BE2C (cell line): ENCODE data around the gene CACNA1I.
A peak's percentile ranks its signal among the peaks of the same experiment; 100 is the strongest.

Source experiments
- DNase-seq: peaks from one replicate; pipeline ENCODE4 v3.0.0-alpha.2; 2020
- H3K27me3 ChIP-seq: fragments of 250-450 bp; sonication (Bioruptor Pico); 2 replicates; pipeline ENCODE4 v1.5.1; 2020; ENCODE audit warnings: mild to moderate bottlenecking
- H3K36me3 ChIP-seq: fragments of 250-450 bp; sonication (Bioruptor Pico); 2 replicates; pipeline ENCODE4 v1.5.1; 2020; ENCODE audit warnings: mild to moderate bottlenecking
- H3K4me1 ChIP-seq: fragments of 250-450 bp; sonication (Bioruptor Pico); 2 replicates; pipeline ENCODE4 v1.5.1; 2020
- H3K4me3 ChIP-seq: 2 replicates; pipeline ENCODE4 v1.5.1; 2011; ENCODE audit warnings: low read depth, low read length
- H3K9me3 ChIP-seq: fragments of 250-450 bp; sonication (Bioruptor Pico); 2 replicates; pipeline ENCODE4 v1.5.1; 2020
- CTCF ChIP-seq: IDR thresholded peaks from 2 replicates; pipeline ENCODE4 v1.5.1; 2012; ENCODE audit warnings: mild to moderate bottlenecking, low read depth, low read length

Gene CACNA1I

GRCh38 chr22:39589875-39590274, 19.3 kb downstream of the CACNA1I start:
- no peak for TF ChIP-seq CTCF
- Histone ChIP-seq H3K4me1 (peaks cover 4% of the 10 kb centered on the region), H3K9me3 (no peaks in the 10 kb centered on the region), H3K27me3 (no peaks in the 10 kb centered on the region), H3K36me3 (no peaks in the 10 kb centered on the region), H3K4me3 (no peak overlapping the region)
- no peak for DNase-seq

- no peaks in the 10 kb centered on the region for H3K27me3 ChIP-seq
- DNase-seq = no peak
- H3K4me3 ChIP-seq = no peak overlapping the region
- H3K4me1 ChIP-seq = peaks cover 4% of the 10 kb centered on the region
- no peaks in the 10 kb centered on the region for H3K9me3 ChIP-seq
- H3K36me3 ChIP-seq = no peaks in the 10 kb centered on the region
- no peak for TF ChIP-seq CTCF
These were observed 21.8 kb downstream of the CACNA1I start for GRCh38 chr22:39592081-39593065.

- Histone ChIP-seq H3K9me3 (no peaks in the 10 kb centered on the region), H3K36me3 (no peaks in the 10 kb centered on the region), H3K4me1 (peaks cover 4% of the 10 kb centered on the region), H3K4me3 (no peak overlapping the region), H3K27me3 (no peaks in the 10 kb centered on the region)
- TF ChIP-seq CTCF = no peak
- DNase-seq = peak; percentile 42
These were observed 22.7 kb downstream of the CACNA1I start for GRCh38 chr22:39593066-39593930.

GRCh38 chr22:39593931-39594285, 23.4 kb downstream of the CACNA1I start:
- H3K9me3 ChIP-seq = no peaks in the 10 kb centered on the region
- TF ChIP-seq CTCF = no peak
- H3K4me1 ChIP-seq = peaks cover 4% of the 10 kb centered on the region
- H3K36me3 ChIP-seq = no peaks in the 10 kb centered on the region
- H3K4me3 ChIP-seq = no peak overlapping the region
- no peak for DNase-seq
- H3K27me3 ChIP-seq = no peaks in the 10 kb centered on the region

GRCh38 chr22:39594411-39594810, 23.9 kb downstream of the CACNA1I start:
- H3K4me3 ChIP-seq = no peak overlapping the region
- no peak for TF ChIP-seq CTCF
- no peaks in the 10 kb centered on the region for H3K36me3 ChIP-seq
- DNase-seq = no peak
- H3K9me3 ChIP-seq = no peaks in the 10 kb centered on the region
- H3K27me3 ChIP-seq = no peaks in the 10 kb centered on the region
- peaks cover 4% of the 10 kb centered on the region for H3K4me1 ChIP-seq
